HG03196 (cell line): ENCODE measurements around the gene TOR3A.
A peak's percentile ranks its signal among the peaks of the same experiment; 100 is the strongest.
"Not testable (repeated sequence)": the region's sequence is repeated elsewhere in the genome, so short reads cannot be mapped to it uniquely, and the experiment has no call there.

Experiments
- ATAC-seq: cut with Tn5 transposase; IDR thresholded peaks from one replicate; pipeline ENCODE4 v1.9.1; 2021; ENCODE audit not compliant: unreplicated experiment

Gene TOR3A, protein sequence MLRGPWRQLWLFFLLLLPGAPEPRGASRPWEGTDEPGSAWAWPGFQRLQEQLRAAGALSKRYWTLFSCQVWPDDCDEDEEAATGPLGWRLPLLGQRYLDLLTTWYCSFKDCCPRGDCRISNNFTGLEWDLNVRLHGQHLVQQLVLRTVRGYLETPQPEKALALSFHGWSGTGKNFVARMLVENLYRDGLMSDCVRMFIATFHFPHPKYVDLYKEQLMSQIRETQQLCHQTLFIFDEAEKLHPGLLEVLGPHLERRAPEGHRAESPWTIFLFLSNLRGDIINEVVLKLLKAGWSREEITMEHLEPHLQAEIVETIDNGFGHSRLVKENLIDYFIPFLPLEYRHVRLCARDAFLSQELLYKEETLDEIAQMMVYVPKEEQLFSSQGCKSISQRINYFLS

DNA sequence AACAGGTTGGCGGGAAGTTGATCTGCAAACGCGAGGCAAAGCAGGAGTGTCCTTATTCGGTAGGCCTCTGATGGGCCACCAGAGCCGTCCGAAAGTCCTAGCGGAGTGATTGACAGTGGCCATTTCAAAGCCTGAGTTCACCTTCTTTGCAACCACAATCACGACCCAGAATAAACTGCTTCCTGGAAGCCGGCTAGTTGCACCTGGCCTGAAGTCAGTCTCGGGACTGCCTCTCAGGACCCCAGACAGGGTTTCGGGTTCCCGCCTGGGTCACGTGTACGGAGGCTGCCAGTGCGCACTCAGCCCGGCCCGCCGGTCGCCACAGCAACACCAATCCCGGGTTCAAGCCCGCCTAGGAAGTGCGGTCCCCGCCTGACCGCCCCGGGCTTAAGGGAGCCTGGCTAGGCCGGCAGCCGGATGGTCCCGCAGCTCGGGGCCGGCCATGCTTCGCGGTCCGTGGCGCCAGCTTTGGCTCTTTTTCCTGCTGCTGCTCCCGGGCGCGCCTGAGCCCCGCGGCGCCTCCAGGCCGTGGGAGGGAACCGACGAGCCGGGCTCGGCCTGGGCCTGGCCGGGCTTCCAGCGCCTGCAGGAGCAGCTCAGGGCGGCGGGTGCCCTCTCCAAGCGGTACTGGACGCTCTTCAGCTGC lies at the start of gene TOR3A:
TSS of gene TOR3A (plus strand) at position 384 of the 646 bp plus-strand sequence. CDS start at position 443, 59 bp downstream.
- peak; percentile 88 for ATAC-seq

DNA sequence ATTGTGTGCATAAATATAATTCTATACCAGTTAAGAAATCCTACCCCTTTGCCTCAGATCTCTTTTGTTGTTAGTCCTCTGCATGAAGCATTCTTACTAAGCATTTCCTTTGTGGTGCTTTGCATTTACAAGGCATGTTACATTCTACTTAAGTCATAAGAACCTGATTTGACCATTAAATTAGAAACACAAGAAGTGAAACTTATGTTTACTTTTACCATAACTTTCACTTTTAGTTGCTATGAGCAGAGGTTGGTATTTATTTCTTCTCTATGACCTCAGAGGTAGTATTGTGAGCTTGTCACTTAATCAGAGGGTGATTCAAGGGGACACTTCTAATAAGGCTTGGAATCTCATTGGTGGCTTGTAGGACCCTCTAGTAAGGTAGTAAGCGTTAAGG lies 47.1 kb upstream of the TOR3A start:
- ATAC-seq: peak; percentile 70

DNA sequence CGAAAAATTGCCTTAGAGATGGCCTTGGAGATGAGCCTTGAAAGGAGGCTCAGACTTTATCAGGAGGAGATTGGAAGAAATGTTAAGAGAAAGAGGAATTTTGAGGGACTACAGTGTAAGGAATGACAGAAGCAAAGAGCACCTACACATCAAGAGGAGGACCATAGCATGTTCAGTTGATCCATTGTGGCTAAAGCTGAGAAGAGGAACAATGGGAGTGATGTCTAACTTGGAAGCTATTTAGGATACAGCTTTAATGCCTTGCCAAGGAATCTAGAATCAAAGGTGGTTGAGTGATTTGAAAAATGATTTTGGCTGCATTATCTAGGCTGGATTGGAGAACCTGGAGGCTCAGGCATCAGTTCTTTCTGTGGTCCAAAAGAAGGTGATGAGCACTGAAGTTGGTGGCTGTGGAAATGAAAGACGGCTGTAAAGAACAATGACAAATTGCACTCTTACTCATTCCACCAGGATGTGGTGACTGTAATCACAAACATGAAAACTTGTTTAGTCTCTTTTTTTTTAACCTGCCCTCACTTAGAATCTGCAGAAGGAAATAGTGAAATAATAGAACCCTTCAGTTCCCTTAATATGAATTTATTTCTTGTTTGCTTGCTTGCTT lies 44.9 kb upstream of the TOR3A start:
- peak; percentile 54 for ATAC-seq

DNA sequence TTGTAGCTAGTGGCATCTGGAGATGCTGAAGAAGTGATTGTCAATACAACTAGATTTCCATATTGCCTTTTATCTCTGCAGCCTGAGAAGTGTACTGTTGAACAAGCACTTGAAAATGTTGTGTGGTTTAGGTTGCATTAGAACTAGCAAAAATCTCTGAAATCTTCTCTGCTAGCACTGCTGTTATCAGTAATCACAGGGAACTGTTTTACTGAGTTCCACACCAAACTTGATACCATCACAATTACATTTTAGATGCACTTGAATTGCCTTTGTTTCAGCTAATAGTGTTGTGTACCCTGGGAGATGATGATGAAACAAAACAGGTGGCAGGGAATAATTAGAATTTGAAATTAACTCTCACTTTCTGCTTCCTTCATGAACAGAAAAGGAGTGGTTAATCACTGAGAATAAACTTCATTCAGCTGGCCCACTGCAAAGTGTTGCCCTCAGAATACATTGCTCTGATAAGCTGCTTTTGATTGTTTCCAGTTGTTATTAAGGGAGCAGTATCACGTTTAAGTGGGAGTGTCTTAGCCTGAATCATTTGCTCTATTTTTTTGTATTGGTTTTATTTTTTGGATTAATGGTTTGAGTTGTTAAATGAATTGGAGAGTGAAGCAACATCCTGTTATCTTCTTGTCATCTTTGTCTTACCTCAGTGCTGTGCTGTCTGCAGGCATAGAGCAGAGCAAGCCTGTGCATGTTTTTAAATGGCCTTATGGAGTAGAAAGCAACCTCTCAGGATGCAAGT lies 43.2 kb upstream of the TOR3A start:
- ATAC-seq: no peak

DNA sequence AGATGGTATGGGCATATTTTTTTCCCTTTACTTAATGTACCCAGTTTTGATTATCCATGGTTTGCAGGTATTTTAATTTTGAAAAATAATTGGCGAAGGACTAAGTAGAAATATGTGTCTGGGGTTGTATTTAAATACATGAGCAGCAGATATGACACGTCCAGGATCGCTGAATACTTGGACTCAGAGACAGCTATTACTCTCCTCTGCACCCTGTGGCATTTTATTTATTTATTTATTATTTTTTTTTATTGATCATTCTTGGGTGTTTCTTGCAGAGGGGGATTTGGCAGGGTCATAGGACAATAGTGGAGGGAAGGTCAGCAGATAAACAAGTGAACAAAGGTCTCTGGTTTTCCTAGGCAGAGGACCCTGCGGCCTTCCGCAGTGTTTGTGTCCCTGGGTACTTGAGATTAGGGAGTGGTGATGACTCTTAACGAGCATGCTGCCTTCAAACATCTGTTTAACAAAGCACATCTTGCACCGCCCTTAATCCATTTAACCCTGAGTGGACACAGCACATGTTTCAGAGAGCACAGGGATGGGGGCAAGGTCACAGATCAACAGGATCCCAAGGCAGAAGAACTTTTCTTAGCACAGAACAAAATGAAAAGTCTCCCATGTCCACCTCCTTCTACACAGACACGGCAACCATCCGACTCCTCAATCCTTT lies 42.2 kb upstream of the TOR3A start:
- not testable (repeated sequence) for ATAC-seq

DNA sequence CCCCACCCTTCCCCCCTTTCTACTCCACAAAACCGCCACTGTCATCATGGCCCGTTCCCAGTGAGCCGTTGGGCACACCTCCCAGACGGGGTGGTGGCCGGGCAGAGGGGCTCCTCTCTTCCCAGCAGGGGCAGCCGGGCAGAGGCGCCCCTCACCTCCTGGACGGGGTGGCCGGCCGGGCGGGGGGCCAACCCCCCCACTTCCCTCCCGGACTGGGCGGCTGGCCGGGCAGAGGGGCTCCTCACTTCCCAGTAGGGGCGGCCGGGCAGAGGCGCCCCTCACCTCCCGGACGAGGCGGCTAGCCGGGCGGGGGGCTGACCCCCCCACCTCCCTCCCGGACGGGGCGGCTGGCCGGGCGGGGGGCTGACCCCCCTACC lies 41.7 kb upstream of the TOR3A start:
- ATAC-seq: not testable (repeated sequence)

DNA sequence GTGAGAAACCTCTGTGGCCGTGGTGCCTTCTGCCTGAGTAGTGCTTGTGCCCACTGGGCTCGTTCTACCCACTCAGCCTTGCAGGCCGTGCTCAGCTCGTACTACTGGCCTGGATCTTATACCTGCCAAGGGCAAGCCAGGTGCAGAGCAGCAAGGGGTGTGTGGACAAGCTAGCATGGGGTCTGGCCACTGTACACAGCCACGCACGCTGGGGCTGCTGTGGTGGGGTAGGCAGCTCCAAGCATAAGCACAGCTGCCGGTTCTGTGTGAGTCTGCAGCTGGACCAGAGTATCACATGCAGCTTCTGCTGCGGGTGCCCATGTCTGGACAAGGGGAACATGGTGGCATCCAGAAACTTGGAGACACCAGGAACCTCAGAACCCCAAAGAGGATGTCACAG lies 39.8 kb upstream of the TOR3A start:
- ATAC-seq: no peak

DNA sequence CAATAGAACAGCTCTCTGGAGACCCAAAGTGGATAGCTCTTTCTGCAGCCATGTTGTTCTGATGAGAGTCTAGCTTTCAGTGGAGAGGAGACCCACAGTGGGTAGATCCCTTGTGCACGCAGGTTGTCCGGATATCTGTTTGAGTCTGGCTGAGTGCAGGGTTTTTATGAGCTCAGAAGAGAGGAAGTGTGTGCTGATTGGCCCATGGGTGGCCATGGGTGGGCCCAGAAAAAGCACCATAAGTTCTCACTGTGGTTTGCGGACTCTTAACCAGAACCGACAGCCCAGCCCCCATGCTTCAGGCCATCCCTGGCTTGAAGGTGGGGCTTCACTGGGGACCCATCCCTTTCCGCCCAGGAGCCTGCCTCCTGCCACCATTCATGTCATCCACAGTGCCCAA lies 39.2 kb upstream of the TOR3A start:
- no peak for ATAC-seq

DNA sequence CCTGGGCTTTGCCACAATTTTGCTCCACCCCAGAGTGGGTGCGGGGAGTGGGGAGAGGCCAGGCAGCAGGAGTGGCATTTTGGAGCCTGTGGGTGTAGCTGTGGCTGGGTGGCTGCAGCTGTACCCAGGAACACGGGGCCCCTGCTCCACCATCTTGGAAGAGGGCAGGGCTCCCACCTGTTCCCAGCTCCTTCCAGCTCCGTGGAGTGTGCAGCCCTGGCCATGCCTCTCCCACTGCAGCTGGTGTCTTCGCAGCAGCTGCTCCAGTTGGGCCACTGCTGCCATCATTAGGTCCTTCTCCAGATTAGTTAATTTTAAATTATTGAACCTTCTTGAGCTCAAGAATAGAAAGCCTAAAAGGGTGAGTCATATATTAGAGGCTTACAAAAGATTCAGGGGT lies 38.6 kb upstream of the TOR3A start:
- ATAC-seq: no peak

DNA sequence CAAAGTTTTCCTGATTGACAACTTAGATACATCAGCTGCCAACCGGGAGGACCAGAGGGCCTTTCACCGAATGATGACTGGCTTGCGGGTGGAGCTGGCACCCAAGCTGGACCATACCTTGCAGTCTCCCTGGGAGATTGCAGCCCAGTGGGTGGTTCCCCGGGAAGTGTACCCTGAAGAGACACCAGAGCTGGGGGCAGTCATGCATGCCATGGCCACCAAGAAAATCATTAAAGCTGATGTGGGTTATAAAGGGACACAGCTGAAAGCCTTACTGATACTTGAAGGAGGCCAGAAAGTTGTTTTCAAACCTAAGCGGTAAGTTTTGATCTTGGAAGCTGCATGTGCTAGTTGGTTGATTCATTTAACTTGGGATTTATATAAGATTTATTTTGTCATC lies 38.0 kb upstream of the TOR3A start:
- no peak for ATAC-seq

DNA sequence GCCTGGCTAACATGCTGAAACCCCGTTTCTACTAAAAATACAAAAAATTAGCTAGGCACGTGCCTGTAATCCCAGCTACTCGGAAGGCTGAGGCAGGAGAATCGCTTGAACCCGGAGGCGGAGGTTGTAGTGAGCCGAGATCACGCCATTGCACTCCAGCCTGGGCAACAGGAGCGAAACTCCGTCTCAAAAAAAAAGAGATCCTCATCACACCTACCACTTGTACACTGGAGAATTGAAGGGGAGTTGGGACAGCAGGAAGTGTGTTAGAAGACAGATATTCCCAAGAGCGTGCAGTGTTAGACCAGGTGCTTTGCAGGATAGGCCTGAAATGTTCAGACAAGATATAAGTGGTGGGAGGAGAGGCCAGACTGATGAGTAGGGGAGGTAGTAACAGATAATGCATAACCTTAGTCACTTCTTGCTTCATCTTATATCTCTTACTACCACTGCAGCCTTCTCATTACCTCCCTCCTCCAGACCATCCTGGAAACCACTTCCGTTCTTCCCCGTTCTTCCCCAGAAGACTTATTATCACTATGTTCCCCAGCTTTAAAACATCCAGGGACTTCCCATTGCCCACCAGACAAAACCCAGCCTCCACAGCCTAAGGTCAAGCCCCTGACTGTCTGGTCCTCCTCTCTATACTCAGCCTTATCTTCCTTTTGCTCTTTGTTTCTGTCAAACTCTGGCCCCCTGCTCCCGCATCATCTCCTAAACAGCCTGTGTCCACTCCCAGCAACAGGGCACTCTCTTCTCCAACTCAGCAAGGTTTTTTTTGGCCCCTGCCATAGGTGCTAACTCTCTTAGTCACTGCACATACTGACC lies 34.8 kb upstream of the TOR3A start:
- no peak for ATAC-seq

DNA sequence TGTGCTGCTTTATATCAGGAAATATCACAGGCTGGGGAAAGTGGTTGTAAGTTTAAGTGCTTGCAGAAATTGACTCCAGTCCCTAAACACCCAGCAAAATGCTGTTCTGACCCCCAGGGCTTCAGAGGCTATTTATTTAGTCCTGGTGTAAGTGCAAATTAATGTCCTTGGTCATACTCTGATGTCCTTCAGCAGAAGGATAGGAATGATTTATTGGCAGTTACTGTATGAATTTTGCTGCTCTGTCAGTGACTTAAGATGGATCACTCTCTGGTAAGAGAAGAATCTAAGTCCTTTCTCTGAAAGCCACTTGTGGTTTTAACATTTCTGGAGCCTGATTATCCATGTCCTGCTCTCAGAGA lies 34.3 kb upstream of the TOR3A start:
- no peak for ATAC-seq

DNA sequence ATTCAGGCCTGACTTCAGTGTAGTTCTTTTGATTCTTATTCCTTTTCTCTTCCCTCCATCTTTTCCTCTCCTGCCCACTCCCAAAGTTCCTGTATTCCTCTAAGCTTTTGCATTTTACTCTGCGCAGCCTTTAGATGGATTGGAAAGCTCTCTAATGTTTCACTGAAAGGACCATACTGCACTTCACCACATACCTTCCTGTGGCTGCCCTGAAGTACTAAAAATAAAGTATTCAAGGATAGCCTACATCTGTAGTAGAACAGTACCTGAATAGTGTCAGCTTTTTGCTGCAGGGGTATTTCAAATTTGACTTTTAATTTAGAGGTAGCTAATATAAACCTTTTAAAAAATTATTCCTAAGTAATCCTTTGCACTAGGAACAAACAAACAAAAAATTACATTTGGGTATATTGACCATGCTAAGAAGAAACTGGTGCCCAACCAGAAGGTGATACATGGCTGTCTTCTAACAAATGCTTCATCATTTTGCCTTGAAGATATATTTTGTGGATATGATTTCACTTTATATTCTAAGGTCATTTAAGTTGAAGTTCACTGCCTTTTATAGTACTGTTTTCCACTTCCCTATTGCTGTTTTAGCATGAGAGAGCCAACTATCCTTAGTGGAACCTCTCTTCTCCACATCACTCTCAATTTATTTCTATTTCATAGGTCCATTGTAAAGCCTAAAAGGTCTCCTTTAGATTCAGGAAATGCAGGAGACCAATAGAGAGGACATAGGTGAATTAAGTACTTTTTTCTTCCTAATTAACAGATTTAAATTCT lies 33.3 kb upstream of the TOR3A start:
- ATAC-seq: no peak

DNA sequence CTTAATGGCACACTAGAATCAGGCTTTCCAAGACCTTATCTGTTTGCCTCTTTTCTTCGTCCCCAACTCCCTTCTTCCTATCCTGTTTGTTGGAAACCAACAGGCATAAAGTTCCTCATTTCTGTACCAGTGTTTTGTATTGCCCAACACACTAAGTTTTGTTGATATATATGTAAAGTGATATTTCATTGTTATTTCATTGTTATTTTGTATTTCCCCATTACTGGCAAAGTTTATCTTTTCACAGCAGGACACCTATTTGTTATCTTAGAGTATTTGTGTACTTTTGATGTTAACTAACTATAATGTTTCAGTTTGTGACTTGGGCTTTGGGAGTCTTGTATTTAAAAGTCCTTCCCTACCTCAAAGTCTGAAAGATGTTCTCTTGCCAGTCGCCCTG lies 29.1 kb upstream of the TOR3A start:
- ATAC-seq: no peak

DNA sequence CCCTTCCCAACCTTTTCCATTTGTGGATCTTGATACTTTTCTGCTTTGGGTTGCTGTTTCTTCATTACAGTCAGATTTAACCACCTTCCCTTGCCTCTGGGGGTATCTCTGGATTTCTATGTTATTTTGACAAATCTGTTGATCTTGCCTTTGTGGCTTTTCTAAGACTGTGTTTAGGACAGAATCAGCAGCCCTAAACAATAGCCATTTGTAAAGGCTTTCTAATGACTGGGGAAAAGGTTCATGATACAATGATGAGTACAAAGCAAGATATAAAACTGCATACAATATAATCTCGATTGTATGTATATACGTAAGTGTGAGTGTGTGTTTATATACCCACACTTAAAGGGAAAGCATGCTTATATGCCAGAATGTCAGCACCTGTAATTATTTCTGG lies 28.4 kb upstream of the TOR3A start:
- ATAC-seq: no peak

DNA sequence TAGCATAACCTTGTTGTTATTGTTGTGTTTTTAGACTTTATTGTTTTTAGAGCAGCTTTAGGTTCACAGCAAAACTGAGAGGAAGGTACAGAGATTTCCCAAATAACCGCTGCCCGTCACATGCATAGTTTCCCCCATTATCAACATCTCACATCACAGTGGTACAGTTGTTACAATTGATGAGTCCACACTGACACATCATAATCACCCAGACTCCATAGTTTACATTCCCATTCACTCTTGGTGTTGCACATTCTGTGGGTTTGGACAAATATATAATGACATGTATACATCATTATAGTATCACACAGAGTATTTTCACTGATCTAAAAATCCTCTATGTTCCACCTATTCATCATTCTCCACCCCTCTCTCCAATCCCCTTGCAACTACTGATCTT lies 25.9 kb upstream of the TOR3A start:
- no peak for ATAC-seq

DNA sequence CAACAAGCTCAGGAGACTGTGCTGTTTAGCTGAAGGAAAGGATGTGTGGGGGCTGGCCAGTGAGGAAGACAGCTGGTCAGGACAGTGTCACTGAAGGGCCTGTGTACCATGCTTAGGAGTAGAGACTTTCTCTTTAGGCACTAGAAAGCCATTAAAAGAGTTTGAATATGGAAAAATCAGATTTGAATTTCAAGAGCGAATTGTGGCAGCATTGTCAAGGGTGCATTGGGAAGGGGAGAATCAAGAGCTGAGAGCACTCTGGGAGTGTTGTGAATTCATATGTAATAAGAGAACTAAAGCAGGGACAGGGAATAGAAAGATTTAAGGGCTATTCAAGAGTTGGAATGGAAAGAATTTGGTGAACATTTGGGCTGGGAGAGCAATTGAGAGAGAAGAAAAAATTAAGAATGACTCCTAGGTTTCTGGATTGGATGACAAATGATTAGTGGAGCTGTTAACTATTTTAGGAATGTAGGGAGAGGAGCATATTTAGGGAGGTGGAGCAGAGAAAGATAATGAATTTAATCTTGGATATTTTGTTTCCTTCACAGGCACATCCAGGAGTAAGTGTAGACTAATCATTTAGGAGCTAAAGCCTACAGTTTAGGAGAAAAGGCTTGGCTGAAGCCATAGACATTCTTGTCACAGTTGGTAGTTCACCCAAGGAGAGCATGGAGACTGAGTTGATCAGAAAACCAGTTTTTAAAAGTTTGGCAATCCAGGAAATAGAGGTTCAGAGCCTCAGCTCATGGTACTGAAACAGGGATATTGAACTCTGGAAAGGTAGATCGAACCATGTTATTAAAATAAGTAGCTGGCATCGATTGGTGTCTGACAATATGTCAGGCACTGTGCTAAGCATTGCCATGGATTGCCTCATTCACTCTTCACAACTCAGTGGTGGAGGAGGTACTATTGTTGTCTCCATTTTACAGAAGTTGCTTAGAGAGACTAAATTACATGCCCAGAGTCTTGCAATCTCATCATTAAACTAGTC lies 23.1 kb upstream of the TOR3A start:
- ATAC-seq: no peak
